Mammary epithelial cell (primary cell): ENCODE data around the gene CRB3.

Experiments
- EZH2 ChIP-seq: IDR thresholded peaks from 2 replicates; pipeline ENCODE4 v1.6.1; 2012; ENCODE audit warnings: low read length, inconsistent platforms, borderline replicate concordance
- TF ChIP-seq, protein P1 (sequence below), 2 donors: IDR thresholded peaks in 1 of 2; conservative IDR thresholded peaks in 1 of 2; 2 replicates each; pipeline ENCODE4 v1.5.1; 2011 to 2012; ENCODE audit warnings: inconsistent platforms in 2 of 2, low read length in 2 of 2, mild to moderate bottlenecking in 2 of 2, control low read depth in 1 of 2, low read depth in 1 of 2; ENCODE audit not compliant: insufficient read depth in 1 of 2; ENCODE audit errors: extremely low read depth in 1 of 2

DNA sequence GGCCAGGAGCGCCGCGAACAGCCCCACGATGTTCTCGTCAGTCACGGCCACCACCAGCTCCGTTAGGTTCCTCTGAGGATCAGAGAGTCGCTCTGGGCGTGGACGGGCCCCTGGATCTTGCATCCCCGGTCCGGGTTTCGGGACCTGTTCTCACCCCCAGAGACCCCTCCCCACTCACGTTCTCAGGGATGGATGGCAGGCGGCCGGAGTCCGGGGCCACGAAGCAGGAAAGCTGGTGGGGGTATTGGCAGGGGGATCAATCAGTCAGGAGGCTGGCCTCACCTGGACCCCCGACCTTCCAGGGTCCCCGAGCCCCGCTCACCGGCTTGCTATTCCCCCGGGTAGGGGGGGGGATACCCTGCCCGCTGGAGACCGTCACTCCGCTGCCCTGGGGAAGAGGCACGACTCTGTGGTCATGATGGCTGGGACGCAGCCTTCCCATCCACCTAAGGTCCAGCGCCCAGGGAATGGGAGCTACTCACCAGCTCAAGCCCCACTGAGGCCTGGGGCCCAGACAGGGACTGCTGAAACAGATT lies 12.9 kb downstream of the CRB3 start:
- TF ChIP-seq, protein P1, sequence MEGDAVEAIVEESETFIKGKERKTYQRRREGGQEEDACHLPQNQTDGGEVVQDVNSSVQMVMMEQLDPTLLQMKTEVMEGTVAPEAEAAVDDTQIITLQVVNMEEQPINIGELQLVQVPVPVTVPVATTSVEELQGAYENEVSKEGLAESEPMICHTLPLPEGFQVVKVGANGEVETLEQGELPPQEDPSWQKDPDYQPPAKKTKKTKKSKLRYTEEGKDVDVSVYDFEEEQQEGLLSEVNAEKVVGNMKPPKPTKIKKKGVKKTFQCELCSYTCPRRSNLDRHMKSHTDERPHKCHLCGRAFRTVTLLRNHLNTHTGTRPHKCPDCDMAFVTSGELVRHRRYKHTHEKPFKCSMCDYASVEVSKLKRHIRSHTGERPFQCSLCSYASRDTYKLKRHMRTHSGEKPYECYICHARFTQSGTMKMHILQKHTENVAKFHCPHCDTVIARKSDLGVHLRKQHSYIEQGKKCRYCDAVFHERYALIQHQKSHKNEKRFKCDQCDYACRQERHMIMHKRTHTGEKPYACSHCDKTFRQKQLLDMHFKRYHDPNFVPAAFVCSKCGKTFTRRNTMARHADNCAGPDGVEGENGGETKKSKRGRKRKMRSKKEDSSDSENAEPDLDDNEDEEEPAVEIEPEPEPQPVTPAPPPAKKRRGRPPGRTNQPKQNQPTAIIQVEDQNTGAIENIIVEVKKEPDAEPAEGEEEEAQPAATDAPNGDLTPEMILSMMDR (conservative IDR thresholded peaks at IDR 0.05 in 1 of 2, IDR thresholded peaks at IDR 0.05 in 1 of 2; ENCODE audit: extremely low read depth in 1 of 2, insufficient read depth in 1 of 2, low read depth in 1 of 2, low read length in 2 of 2), result no peak
- no peak for TF ChIP-seq EZH2
